Measurements from ENCODE around the gene GCSAM. TPM values are rescaled to one million over a fixed set of nuclear protein-coding genes. Genes with fewer than 3 reads are reported as not detected.

Gene GCSAM
- total and polyA plus RNA-seq, 2 experiments from 2014 or later: 0.86 TPM; not detected in 1

DNA sequence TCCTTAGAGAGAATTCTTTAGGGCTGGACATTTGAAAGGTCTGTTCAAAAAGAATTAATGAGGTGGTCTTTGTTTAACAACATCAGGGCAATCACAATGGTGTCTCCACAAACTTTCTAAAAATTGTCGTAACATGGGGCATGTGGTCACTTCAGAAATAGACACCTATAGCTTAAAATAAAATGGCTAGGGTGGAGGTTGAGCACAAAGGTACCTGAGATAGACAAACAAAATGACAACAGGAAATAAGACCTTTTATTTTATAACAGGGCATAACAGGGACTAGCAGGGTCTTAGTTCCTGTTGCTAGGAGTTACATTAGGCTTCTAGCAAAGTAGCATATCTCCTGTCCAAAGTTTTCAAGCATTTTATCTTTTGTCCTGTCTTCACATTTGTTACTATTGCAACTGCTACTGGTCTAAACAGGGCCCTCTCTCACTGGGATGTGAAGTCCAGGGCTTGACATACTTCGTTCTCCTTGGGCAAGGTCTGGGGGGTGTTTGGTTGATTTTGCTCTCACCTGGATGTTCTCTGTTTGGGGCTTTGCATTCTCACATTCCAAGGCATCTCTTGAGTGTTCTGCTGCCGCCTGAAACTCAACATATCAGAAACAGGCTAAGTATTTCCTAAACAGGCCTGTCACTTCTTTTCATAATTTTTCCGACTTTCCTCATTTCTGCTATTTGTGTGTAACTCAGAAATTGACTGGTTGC, 3.0 kb downstream of the GCSAM start:
- Mint-ChIP-seq H3K27me3 (ENCODE audit: insufficient read depth, low read depth, poor library complexity) (no peaks in the 10 kb centered on the region), H3K4me1 (peaks cover 50% of the 10 kb centered on the region), H3K9me3 (no peaks in the 10 kb centered on the region), H3K36me3 (ENCODE audit: low read depth) (no peaks in the 10 kb centered on the region), H3K4me3 (no peak overlapping the region), H3K27ac (no peak overlapping the region)
- H4K20me1 ChIP-seq (replicated peaks; ENCODE audit: insufficient read depth): no peaks in the 10 kb centered on the region
- H3F3A ChIP-seq (replicated peaks; ENCODE audit: low read depth): no peaks in the 10 kb centered on the region
- H3K4me1 ChIP-seq (ENCODE audit: insufficient read depth): peaks cover 34% of the 10 kb centered on the region
- H3K79me2 ChIP-seq (replicated peaks; ENCODE audit: insufficient read depth): no peaks in the 10 kb centered on the region
- H3K27ac ChIP-seq (ENCODE audit: low read depth): no peak overlapping the region; the same call in 1 of the 2 replicates
- DNase-seq (ENCODE audit: low spot score): no peak
- H3K4me3 ChIP-seq: no peak overlapping the region
- H2AFZ ChIP-seq: no peak overlapping the region
- no peak for ATAC-seq
- no peak overlapping the region for H3K4me2 ChIP-seq
- TF ChIP-seq REST (IDR thresholded peaks at IDR 0.05; ENCODE audit: unreplicated experiment): no peak
- TF ChIP-seq ZNF114 (CRISPR knock-in tag; IDR thresholded peaks at IDR 0.05): no peak
- TF ChIP-seq EZH2phosphoT487 (IDR thresholded peaks at IDR 0.05; ENCODE audit: unreplicated experiment): no peak
- TF ChIP-seq, protein P1, sequence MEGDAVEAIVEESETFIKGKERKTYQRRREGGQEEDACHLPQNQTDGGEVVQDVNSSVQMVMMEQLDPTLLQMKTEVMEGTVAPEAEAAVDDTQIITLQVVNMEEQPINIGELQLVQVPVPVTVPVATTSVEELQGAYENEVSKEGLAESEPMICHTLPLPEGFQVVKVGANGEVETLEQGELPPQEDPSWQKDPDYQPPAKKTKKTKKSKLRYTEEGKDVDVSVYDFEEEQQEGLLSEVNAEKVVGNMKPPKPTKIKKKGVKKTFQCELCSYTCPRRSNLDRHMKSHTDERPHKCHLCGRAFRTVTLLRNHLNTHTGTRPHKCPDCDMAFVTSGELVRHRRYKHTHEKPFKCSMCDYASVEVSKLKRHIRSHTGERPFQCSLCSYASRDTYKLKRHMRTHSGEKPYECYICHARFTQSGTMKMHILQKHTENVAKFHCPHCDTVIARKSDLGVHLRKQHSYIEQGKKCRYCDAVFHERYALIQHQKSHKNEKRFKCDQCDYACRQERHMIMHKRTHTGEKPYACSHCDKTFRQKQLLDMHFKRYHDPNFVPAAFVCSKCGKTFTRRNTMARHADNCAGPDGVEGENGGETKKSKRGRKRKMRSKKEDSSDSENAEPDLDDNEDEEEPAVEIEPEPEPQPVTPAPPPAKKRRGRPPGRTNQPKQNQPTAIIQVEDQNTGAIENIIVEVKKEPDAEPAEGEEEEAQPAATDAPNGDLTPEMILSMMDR (conservative IDR thresholded peaks at IDR 0.05; ENCODE audit: low read depth in 2 of 2): no peak
- no peak for TF ChIP-seq JUNB (IDR thresholded peaks at IDR 0.05; ENCODE audit: unreplicated experiment)
- no peak for TF ChIP-seq ZNF331 (CRISPR knock-in tag; IDR thresholded peaks at IDR 0.05; ENCODE audit: low read depth)
- TF ChIP-seq ZNF462 (CRISPR knock-in tag; IDR thresholded peaks at IDR 0.05): no peak
- TF ChIP-seq NANOG (IDR thresholded peaks at IDR 0.05; ENCODE audit: borderline replicate concordance): no peak
- TF ChIP-seq POLR2AphosphoS5 (IDR thresholded peaks at IDR 0.05; ENCODE audit: low read depth): no peak
- TF ChIP-seq EZH2 (IDR thresholded peaks at IDR 0.05; ENCODE audit: low read depth, unreplicated experiment): no peak
- no peak for TF ChIP-seq CREB1 (CRISPR knock-in tag; IDR thresholded peaks at IDR 0.05; ENCODE audit: low read depth)
- TF ChIP-seq STAT1 (IDR thresholded peaks at IDR 0.05; ENCODE audit: unreplicated experiment): no peak
- TF ChIP-seq, protein P2, sequence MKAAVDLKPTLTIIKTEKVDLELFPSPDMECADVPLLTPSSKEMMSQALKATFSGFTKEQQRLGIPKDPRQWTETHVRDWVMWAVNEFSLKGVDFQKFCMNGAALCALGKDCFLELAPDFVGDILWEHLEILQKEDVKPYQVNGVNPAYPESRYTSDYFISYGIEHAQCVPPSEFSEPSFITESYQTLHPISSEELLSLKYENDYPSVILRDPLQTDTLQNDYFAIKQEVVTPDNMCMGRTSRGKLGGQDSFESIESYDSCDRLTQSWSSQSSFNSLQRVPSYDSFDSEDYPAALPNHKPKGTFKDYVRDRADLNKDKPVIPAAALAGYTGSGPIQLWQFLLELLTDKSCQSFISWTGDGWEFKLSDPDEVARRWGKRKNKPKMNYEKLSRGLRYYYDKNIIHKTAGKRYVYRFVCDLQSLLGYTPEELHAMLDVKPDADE (IDR thresholded peaks at IDR 0.05): no peak
- H3K9me2 ChIP-seq (ENCODE audit: insufficient read depth): no peaks in the 10 kb centered on the region
- H3K36me3 ChIP-seq (ENCODE audit: insufficient read depth): no peaks in the 10 kb centered on the region
- H3K27me3 ChIP-seq (ENCODE audit: insufficient read depth): no peaks in the 10 kb centered on the region

Data from GM23338 (cell line).